Stomach (tissue), 9 donors: ENCODE results near the gene AAMP. TPM values are rescaled to one million over a fixed set of nuclear protein-coding genes. Genes with fewer than 3 reads are reported as not detected.

Source experiments
- DNase-seq, 2 donors: peaks; one replicate each; pipeline versions ENCODE4 v3.0.0 to v3.0.0-alpha.2; 2013 to 2019
- H3K27ac ChIP-seq, 5 donors: fragments of 200-600 bp in 4 of 5; sonication (generic) in 4 of 5; one replicate each; pipeline ENCODE4 v1.5.1; 2013 to 2019; ENCODE audit warnings: mild to moderate bottlenecking in 1 of 5, moderate library complexity in 1 of 5
- H3K27me3 ChIP-seq, 3 donors: fragments of 200-600 bp; sonication (generic); one replicate each; pipeline ENCODE4 v1.5.1; 2017 to 2019; ENCODE audit warnings: mixed run types in 1 of 3
- H3K36me3 ChIP-seq, 4 donors: fragments of 200-600 bp; sonication (generic); 1 replicate in 3 of 4; 2 replicates in 1 of 4; pipeline ENCODE4 v1.5.1; 2016 to 2019
- H3K4me1 ChIP-seq, 4 donors: fragments of 200-600 bp; sonication (generic); one replicate each; pipeline ENCODE4 v1.5.1; 2016 to 2019
- H3K4me3 ChIP-seq, 4 donors: fragments of 200-600 bp; sonication (generic) in 3 of 4; one replicate each; pipeline ENCODE4 v1.5.1; 2016 to 2019; ENCODE audit warnings: mild to moderate bottlenecking in 1 of 4
- H3K9me3 ChIP-seq, 4 donors: fragments of 200-600 bp; sonication (generic); one replicate each; pipeline ENCODE4 v1.5.1; 2016 to 2019
- CTCF ChIP-seq, 7 experiments: fragments of 450-650 bp in 4 of 7; fragments of 200-600 bp in 3 of 7; sonication (generic) in 3 of 7; IDR thresholded peaks; one replicate each; pipeline ENCODE4 v1.5.1; 2016 to 2019; ENCODE audit warnings: antibody characterized with exemption in 7 of 7, control low read depth in 2 of 7, mild to moderate bottlenecking in 1 of 7
- EP300 ChIP-seq: sonication (generic); formaldehyde crosslinking; IDR thresholded peaks from one replicate; pipeline ENCODE4 v1.6.1; 2017; ENCODE audit warnings: antibody characterized with exemption
- POLR2A ChIP-seq, 4 donors: fragments of 450-650 bp; IDR thresholded peaks; one replicate each; pipeline ENCODE4 v1.6.1; 2016; ENCODE audit warnings: antibody characterized with exemption in 4 of 4, control low read depth in 2 of 4, mild to moderate bottlenecking in 1 of 4, moderate library complexity in 1 of 4
- POLR2AphosphoS5 ChIP-seq, 3 donors: sonication (generic); formaldehyde crosslinking; IDR thresholded peaks; one replicate each; pipeline ENCODE4 v1.6.1; 2016; ENCODE audit warnings: antibody characterized with exemption in 3 of 3
- WGBS, 5 donors: extraction: QIAGEN DNeasy Blood & Tissue Kit in 3 of 5; methylation state at CpG; one replicate each; pipeline versions ENCODE4 v1.1.5 to v1.1.7; 2013 to 2018; 5-methylcytosine and 5-hydroxymethylcytosine counted together
- intact Hi-C: fragments of 100-400 bp; cut with DNase I; formaldehyde crosslinking; loops from one replicate; pipeline ENCODE4 v1.15.1; 2023; ENCODE audit warnings: low total_unique reads
- polyA plus RNA-seq, 3 donors: library from polyadenylated mRNA; stranded (reverse); fragments of 200-250 nt; gene quantifications; one replicate each; pipeline ENCODE4 v1.2.3, GENCODE V29; 2013
- total RNA-seq, 5 donors: library from RNA; depleted of rRNA; stranded (reverse); fragments of >200 nt; gene quantifications; one replicate each; pipeline versions ENCODE4 v1.1.0 to v1.2.3, GENCODE V29; 2014 to 2016
- donor health status: healthy with polysubstance abuse.
- donor health status: Bipolar disorder and iron deficiency.
- donor health status: healthy.

AAMP gene
- total and polyA plus RNA-seq, 8 donors, result 82.6 to 218 (median 159) TPM

- WGBS, 5 donors, result 49 to 70% (median 55%) methylated on average over 8 of the region's 8 CpGs
- no peak for DNase-seq
- Histone ChIP-seq H3K27me3 (no peaks in the 10 kb centered on the region), H3K27ac (peak overlapping the region; percentile 11 to 89 (median 86)), H3K36me3 (peaks cover 38 to 47% (median 46%) of the 10 kb centered on the region in 4 donors), H3K4me3 (no peak overlapping the region), H3K4me1 (peaks cover 43 to 62% (median 51%) of the 10 kb centered on the region in 4 donors), H3K9me3 (no peaks in the 10 kb centered on the region)
- no peak for TF ChIP-seq EP300
- TF ChIP-seq POLR2AphosphoS5 (IDR thresholded peaks at IDR 0.05), result peak in 1 of 3 donors; percentile 28
- TF ChIP-seq POLR2A (IDR thresholded peaks at IDR 0.05), result no peak
- peak in 4 of 7 experiments; percentile 31 to 60 (median 39) for TF ChIP-seq CTCF (IDR thresholded peaks at IDR 0.05)
- intact Hi-C loops, result no loop called here
Observed at GRCh38 chr2:218257390-218257981, 12.5 kb downstream of the AAMP start.

GRCh38 chr2:218256612-218257350, 13.2 kb downstream of the AAMP start:
- DNase-seq, result no peak
- H3K36me3 ChIP-seq, result peaks cover 45 to 53% (median 53%) of the 10 kb centered on the region in 4 donors

GRCh38 chr2:218255446-218255845, 14.5 kb downstream of the AAMP start:
- no peak for DNase-seq
- H3K27me3 ChIP-seq, result no peaks in the 10 kb centered on the region
- TF ChIP-seq POLR2AphosphoS5 (IDR thresholded peaks at IDR 0.05), result no peak
- no peak for TF ChIP-seq EP300
- no peak for TF ChIP-seq CTCF (IDR thresholded peaks at IDR 0.05)
- no peak for TF ChIP-seq POLR2A (IDR thresholded peaks at IDR 0.05)
- peak overlapping the region in 1 of 5 donors; percentile 12 for H3K27ac ChIP-seq
- peaks cover 22 to 47% (median 31%) of the 10 kb centered on the region in 4 donors for H3K4me1 ChIP-seq
- intact Hi-C loops, result no loop called here
- 67 to 86% (median 78%) methylated on average over 6 of the region's 6 CpGs for WGBS, 5 donors
- no peaks in the 10 kb centered on the region for H3K9me3 ChIP-seq
- peaks cover 59 to 67% (median 66%) of the 10 kb centered on the region in 4 donors for H3K36me3 ChIP-seq
- no peak overlapping the region for H3K4me3 ChIP-seq

More at GRCh38 chr2:218256612-218257350, 13.2 kb downstream of the AAMP start:
- TF ChIP-seq CTCF (IDR thresholded peaks at IDR 0.05) (no peak), POLR2A (IDR thresholded peaks at IDR 0.05) (no peak), EP300 (no peak), POLR2AphosphoS5 (IDR thresholded peaks at IDR 0.05) (no peak)
- no peak overlapping the region for H3K4me3 ChIP-seq
- peaks cover 35 to 60% (median 44%) of the 10 kb centered on the region in 4 donors for H3K4me1 ChIP-seq
- intact Hi-C loops, result no loop called here
- no peaks in the 10 kb centered on the region for H3K27me3 ChIP-seq
- H3K9me3 ChIP-seq, result no peaks in the 10 kb centered on the region
- 94% methylated on average over 13 of the region's 13 CpGs for WGBS, 5 donors
- H3K27ac ChIP-seq, result peak overlapping the region in 3 of 5 donors; percentile 86 to 89 (median 86)

- intact Hi-C loops, result no loop called here
- Histone ChIP-seq H3K9me3 (no peaks in the 10 kb centered on the region), H3K4me1 (peaks cover 0 to 25% (median 14%) of the 10 kb centered on the region in 4 donors), H3K27me3 (no peaks in the 10 kb centered on the region), H3K36me3 (peaks cover 81 to 89% (median 88%) of the 10 kb centered on the region in 4 donors), H3K27ac (peak overlapping the region in 3 of 5 donors; percentile 10 to 38 (median 11)), H3K4me3 (no peak overlapping the region)
- WGBS, 5 donors, result 74 to 80% (median 76%) methylated on average over 5 of the region's 5 CpGs
- TF ChIP-seq POLR2AphosphoS5 (IDR thresholded peaks at IDR 0.05) (no peak), EP300 (no peak), POLR2A (IDR thresholded peaks at IDR 0.05) (no peak), CTCF (IDR thresholded peaks at IDR 0.05) (no peak)
- peak in 1 of 2 donors; percentile 1 for DNase-seq
Observed at GRCh38 chr2:218253232-218253625, 16.7 kb downstream of the AAMP start.
